SH-SY5Y (cell line): ENCODE data around the gene CAPN15.

Experiments used
- GATA2 ChIP-seq: IDR thresholded peaks from 2 replicates; pipeline ENCODE4 v1.6.1; 2011; ENCODE audit warnings: mild to moderate bottlenecking, low read depth, low read length
- GATA3 ChIP-seq: IDR thresholded peaks from 2 replicates; pipeline ENCODE4 v1.6.1; 2011; ENCODE audit warnings: low read depth, mild to moderate bottlenecking, low read length, moderate library complexity

GRCh38 chr16:508884-509736 is 18.4 kb upstream of the CAPN15 start:
- TF ChIP-seq GATA2 (no peak), GATA3 (no peak)
